H9 (cell line): Measurements from ENCODE around the gene ARHGAP45. TPM values are rescaled to one million over a fixed set of nuclear protein-coding genes. Genes with fewer than 3 reads are reported as not detected.

Experiments used
- DNase-seq: peaks from one replicate; pipeline ENCODE4 v3.0.0-alpha.2; 2017
- H2AFZ ChIP-seq: one replicate; pipeline ENCODE4 v1.6.1; 2013; ENCODE audit warnings: mild to moderate bottlenecking, low read length, control low read depth, moderate library complexity
- H2AK5ac ChIP-seq: 2 replicates; pipeline ENCODE4 v1.6.1; 2013; ENCODE audit warnings: low read length, control low read depth, mixed read lengths; ENCODE audit not compliant: insufficient read length
- H2BK120ac ChIP-seq: one replicate; pipeline ENCODE4 v1.6.1; 2013; ENCODE audit warnings: low read depth, mild to moderate bottlenecking, low read length, control low read depth, inconsistent platforms; ENCODE audit not compliant: poor library complexity, severe bottlenecking
- H2BK12ac ChIP-seq: 2 replicates; pipeline ENCODE4 v1.6.1; 2013; ENCODE audit warnings: low read length, control low read depth, mixed read lengths, low read depth; ENCODE audit not compliant: insufficient read length
- H2BK15ac ChIP-seq: 2 replicates; pipeline ENCODE4 v1.6.1; 2013; ENCODE audit warnings: low read depth, low read length, control low read depth
- H2BK20ac ChIP-seq: one replicate; pipeline ENCODE4 v1.6.1; 2013; ENCODE audit warnings: low read depth, mild to moderate bottlenecking, low read length, control low read depth, inconsistent platforms; ENCODE audit not compliant: poor library complexity, severe bottlenecking
- H2BK5ac ChIP-seq: 2 replicates; pipeline ENCODE4 v1.6.1; 2013; ENCODE audit warnings: low read length, control low read depth, mixed read lengths; ENCODE audit not compliant: insufficient read length
- H3K14ac ChIP-seq: 2 replicates; pipeline ENCODE4 v1.6.1; 2013; ENCODE audit warnings: low read length, control low read depth; ENCODE audit not compliant: insufficient read depth
- H3K18ac ChIP-seq: 2 replicates; pipeline ENCODE4 v1.6.1; 2013; ENCODE audit warnings: low read depth, mild to moderate bottlenecking, mixed read lengths, low read length, control low read depth; ENCODE audit not compliant: insufficient read length
- H3K23ac ChIP-seq: 2 replicates; pipeline ENCODE4 v1.6.1; 2013; ENCODE audit warnings: low read length, control low read depth, mixed read lengths, low read depth; ENCODE audit not compliant: insufficient read length
- H3K23me2 ChIP-seq: 2 replicates; pipeline ENCODE4 v1.6.1; 2013; ENCODE audit warnings: low read depth, mild to moderate bottlenecking, mixed read lengths, low read length, control low read depth; ENCODE audit not compliant: insufficient read length, poor library complexity, severe bottlenecking
- H3K27ac ChIP-seq: 2 replicates; pipeline ENCODE4 v1.5.1; 2013; ENCODE audit warnings: low read length, control low read depth, mixed read lengths, low read depth; ENCODE audit not compliant: insufficient read length
- H3K27me3 ChIP-seq: 2 replicates; pipeline ENCODE4 v1.6.1; 2013; ENCODE audit warnings: low read length, control low read depth, inconsistent platforms; ENCODE audit not compliant: insufficient read depth
- H3K4ac ChIP-seq: 2 replicates; pipeline ENCODE4 v1.6.1; 2013; ENCODE audit warnings: low read depth, mild to moderate bottlenecking, control low read depth, inconsistent platforms, low read length, moderate library complexity
- H3K4me1 ChIP-seq: 2 replicates; pipeline ENCODE4 v1.6.1; 2013; ENCODE audit warnings: low read length, control low read depth, inconsistent platforms; ENCODE audit not compliant: insufficient read depth
- H3K4me2 ChIP-seq: 2 replicates; pipeline ENCODE4 v1.6.1; 2013; ENCODE audit warnings: low read length, control low read depth, mixed read lengths; ENCODE audit not compliant: insufficient read length, insufficient read depth
- H3K56ac ChIP-seq: 2 replicates; pipeline ENCODE4 v1.6.1; 2013; ENCODE audit warnings: low read depth, mild to moderate bottlenecking, mixed read lengths, low read length, control low read depth; ENCODE audit not compliant: insufficient read length
- H3K79me1 ChIP-seq: 2 replicates; pipeline ENCODE4 v1.6.1; 2013; ENCODE audit warnings: low read depth, mild to moderate bottlenecking, moderate library complexity, low read length, control low read depth, inconsistent platforms; ENCODE audit not compliant: insufficient read depth, poor library complexity, severe bottlenecking
- H3K79me2 ChIP-seq: 2 replicates; pipeline ENCODE4 v1.6.1; 2013; ENCODE audit warnings: low read length, control low read depth, inconsistent platforms; ENCODE audit not compliant: insufficient read depth
- H3K9ac ChIP-seq: 2 replicates; pipeline ENCODE4 v1.6.1; 2013; ENCODE audit warnings: low read length, control low read depth, mixed read lengths; ENCODE audit not compliant: insufficient read length; ENCODE audit errors: extremely low read depth
- H3K9me3 ChIP-seq: one replicate; pipeline ENCODE4 v1.6.1; 2013; ENCODE audit warnings: low read depth, low read length, inconsistent platforms; ENCODE audit not compliant: control insufficient read depth
- H3T11ph ChIP-seq: one replicate; pipeline ENCODE4 v1.6.1; 2013; ENCODE audit warnings: mild to moderate bottlenecking, low read length, control low read depth, inconsistent platforms
- H4K20me1 ChIP-seq: one replicate; pipeline ENCODE4 v1.6.1; 2013; ENCODE audit not compliant: control insufficient read depth, insufficient read length, insufficient read depth
- H4K5ac ChIP-seq: 2 replicates; pipeline ENCODE4 v1.6.1; 2013; ENCODE audit warnings: low read depth, mild to moderate bottlenecking, mixed read lengths, low read length, control low read depth; ENCODE audit not compliant: insufficient read length
- H4K8ac ChIP-seq: replicated peaks from 2 replicates; pipeline ENCODE4 v1.6.1; 2013; ENCODE audit warnings: low read length, control low read depth, mixed read lengths, low read depth; ENCODE audit not compliant: insufficient read length
- H4K91ac ChIP-seq: 2 replicates; pipeline ENCODE4 v1.6.1; 2013; ENCODE audit warnings: low read depth, mild to moderate bottlenecking, moderate library complexity, mixed read lengths, low read length, control low read depth; ENCODE audit not compliant: insufficient read length
- H3K27ac Mint-ChIP-seq, 3 experiments: 2 replicates in 2 of 3; 3 replicates in 1 of 3; pipeline ENCODE4 v1.8.0; 2020 to 2021; ENCODE audit warnings: mixed read lengths in 3 of 3, mild to moderate bottlenecking in 1 of 3, moderate library complexity in 1 of 3
- H3K27me3 Mint-ChIP-seq: 2 replicates; pipeline ENCODE4 v1.8.0; 2021; ENCODE audit warnings: low read depth, mild to moderate bottlenecking, moderate library complexity, mixed read lengths
- H3K36me3 Mint-ChIP-seq, 3 experiments: 2 replicates in 2 of 3; 3 replicates in 1 of 3; pipeline ENCODE4 v1.8.0; 2020 to 2021; ENCODE audit warnings: low read depth in 3 of 3, mixed read lengths in 3 of 3; ENCODE audit not compliant: insufficient read depth in 1 of 3
- H3K4me1 Mint-ChIP-seq, 2 experiments: 2 replicates each; pipeline ENCODE4 v1.8.0; 2020; ENCODE audit warnings: mixed read lengths in 2 of 2
- H3K4me3 Mint-ChIP-seq, 2 experiments: 2 replicates in 1 of 2; 3 replicates in 1 of 2; pipeline ENCODE4 v1.8.0; 2020 to 2021; ENCODE audit warnings: mild to moderate bottlenecking in 2 of 2, mixed read lengths in 2 of 2, moderate library complexity in 1 of 2
- H3K9me3 Mint-ChIP-seq, 2 experiments: 2 replicates in 1 of 2; 3 replicates in 1 of 2; pipeline ENCODE4 v1.8.0; 2020; ENCODE audit warnings: mild to moderate bottlenecking in 2 of 2, mixed read lengths in 2 of 2, moderate library complexity in 1 of 2
- WGBS: extraction: QIAGEN DNeasy Blood & Tissue Kit; methylation state at CpG from one replicate; pipeline ENCODE4 v1.1.7; 2013; ENCODE audit warnings: missing lambda C conversion rate, low lambda C conversion rate, mixed read lengths; ENCODE audit not compliant: insufficient read length; ENCODE audit errors: extremely low coverage; 5-methylcytosine and 5-hydroxymethylcytosine counted together
- total RNA-seq: library from RNA; stranded (reverse); gene quantifications from 2 replicates; pipeline ENCODE4 v1.2.1, GENCODE V29; 2021
- TF ChIP-seq, protein P1 (sequence below): fragments of 200-600 bp; sonication (generic); conservative IDR thresholded peaks from 3 replicates; pipeline ENCODE4 v1.8.0; 2021; ENCODE audit warnings: antibody characterized with exemption, mild to moderate bottlenecking

Gene ARHGAP45
- total RNA-seq, 1 experiment from 2014 or later = 39.8 TPM

DNA sequence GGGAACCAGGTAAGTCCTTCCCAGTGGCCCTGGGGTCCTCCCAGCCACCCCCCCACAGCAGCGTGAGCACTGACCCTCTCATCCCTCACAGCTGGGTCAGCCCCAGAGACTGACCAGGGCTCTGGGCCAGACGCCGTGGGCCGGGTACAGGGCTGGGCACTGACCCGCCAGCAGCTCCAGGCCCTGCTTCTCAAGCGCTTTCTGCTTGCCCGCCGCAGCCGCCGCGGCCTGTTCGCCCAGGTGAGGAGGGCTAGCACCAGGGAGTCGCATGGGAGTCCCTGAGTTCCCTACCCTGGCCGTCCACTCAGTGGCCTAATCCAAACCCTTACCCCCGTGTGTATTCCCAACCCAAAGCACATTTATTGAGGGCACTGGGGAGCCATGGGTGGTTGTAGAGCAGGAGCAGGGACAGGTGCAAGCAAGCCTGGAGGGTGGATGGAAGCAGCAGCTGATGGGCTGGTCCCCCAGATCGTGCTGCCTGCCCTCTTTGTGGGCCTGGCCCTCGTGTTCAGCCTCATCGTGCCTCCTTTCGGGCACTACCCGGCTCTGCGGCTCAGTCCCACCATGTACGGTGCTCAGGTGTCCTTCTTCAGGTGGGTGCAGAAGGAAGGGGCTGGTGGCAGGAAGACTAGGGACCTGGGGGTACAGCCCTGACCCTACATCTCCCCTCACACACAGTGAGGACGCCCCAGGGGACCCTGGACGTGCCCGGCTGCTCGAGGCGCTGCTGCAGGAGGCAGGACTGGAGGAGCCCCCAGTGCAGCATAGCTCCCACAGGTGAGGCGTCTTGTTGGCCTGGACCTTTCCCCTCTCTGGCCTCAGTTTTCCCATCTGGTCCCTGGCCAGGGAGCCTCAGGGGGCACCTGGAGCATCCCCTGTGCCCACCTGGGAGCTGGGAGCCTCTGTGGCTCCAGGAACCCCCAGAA lies 12.6 kb upstream of the ARHGAP45 start:
- no peak overlapping the region for H2BK12ac ChIP-seq
- no peak overlapping the region for H2AK5ac ChIP-seq
- H3K4me1 ChIP-seq = no peaks in the 10 kb centered on the region
- Mint-ChIP-seq H3K4me3 (no peak overlapping the region), H3K9me3 (no peaks in the 10 kb centered on the region), H3K4me1 (peaks cover 2 to 15% of the 10 kb centered on the region in 2 experiments; a peak in 3 of 4 replicates), H3K36me3 (peaks cover 2 to 17% (median 12%) of the 10 kb centered on the region in 3 experiments; a peak in 4 of 7 replicates), H3K27me3 (no peaks in the 10 kb centered on the region; the same call in none of the 2 replicates), H3K27ac (no peak overlapping the region)
- H3K18ac ChIP-seq = no peak overlapping the region
- no peak overlapping the region for H2BK15ac ChIP-seq
- no peak overlapping the region for H3K4ac ChIP-seq
- no peak for DNase-seq
- no peak overlapping the region for H4K91ac ChIP-seq
- no peak overlapping the region for H3K56ac ChIP-seq
- H3K14ac ChIP-seq = no peak overlapping the region
- H3K9me3 ChIP-seq = peaks cover 19% of the 10 kb centered on the region
- H3K23ac ChIP-seq = no peak overlapping the region
- no peak overlapping the region for H2AFZ ChIP-seq
- no peak overlapping the region for H2BK120ac ChIP-seq
- TF ChIP-seq, protein P1, sequence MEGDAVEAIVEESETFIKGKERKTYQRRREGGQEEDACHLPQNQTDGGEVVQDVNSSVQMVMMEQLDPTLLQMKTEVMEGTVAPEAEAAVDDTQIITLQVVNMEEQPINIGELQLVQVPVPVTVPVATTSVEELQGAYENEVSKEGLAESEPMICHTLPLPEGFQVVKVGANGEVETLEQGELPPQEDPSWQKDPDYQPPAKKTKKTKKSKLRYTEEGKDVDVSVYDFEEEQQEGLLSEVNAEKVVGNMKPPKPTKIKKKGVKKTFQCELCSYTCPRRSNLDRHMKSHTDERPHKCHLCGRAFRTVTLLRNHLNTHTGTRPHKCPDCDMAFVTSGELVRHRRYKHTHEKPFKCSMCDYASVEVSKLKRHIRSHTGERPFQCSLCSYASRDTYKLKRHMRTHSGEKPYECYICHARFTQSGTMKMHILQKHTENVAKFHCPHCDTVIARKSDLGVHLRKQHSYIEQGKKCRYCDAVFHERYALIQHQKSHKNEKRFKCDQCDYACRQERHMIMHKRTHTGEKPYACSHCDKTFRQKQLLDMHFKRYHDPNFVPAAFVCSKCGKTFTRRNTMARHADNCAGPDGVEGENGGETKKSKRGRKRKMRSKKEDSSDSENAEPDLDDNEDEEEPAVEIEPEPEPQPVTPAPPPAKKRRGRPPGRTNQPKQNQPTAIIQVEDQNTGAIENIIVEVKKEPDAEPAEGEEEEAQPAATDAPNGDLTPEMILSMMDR = no peak
- no peak overlapping the region for H3K27ac ChIP-seq
- H3K9ac ChIP-seq = no peak overlapping the region
- H4K20me1 ChIP-seq = no peaks in the 10 kb centered on the region
- H3K23me2 ChIP-seq = no peaks in the 10 kb centered on the region
- no peak overlapping the region for H3T11ph ChIP-seq
- WGBS = no CpG with 5 or more reads among the region's 28 CpGs
- no peaks in the 10 kb centered on the region for H3K79me2 ChIP-seq
- H3K27me3 ChIP-seq = no peaks in the 10 kb centered on the region
- no peak overlapping the region for H2BK20ac ChIP-seq
- no peak overlapping the region for H4K8ac ChIP-seq
- no peaks in the 10 kb centered on the region for H3K79me1 ChIP-seq
- no peak overlapping the region for H3K4me2 ChIP-seq
- H4K5ac ChIP-seq = no peak overlapping the region
- H2BK5ac ChIP-seq = no peak overlapping the region
